ENCODE data around the gene SIGLEC6.

SIGLEC6 gene

GRCh38 chr19:51472607-51473006 lies 58.9 kb downstream of the SIGLEC6 start:
- DNase-seq, result no peak

- DNase-seq, result no peak
These were observed 59.9 kb downstream of the SIGLEC6 start for GRCh38 chr19:51471527-51471926.

GRCh38 chr19:51470966-51471365 lies 60.5 kb downstream of the SIGLEC6 start:
- DNase-seq, result no peak

- DNase-seq, result no peak
These were observed 61.8 kb downstream of the SIGLEC6 start for GRCh38 chr19:51469629-51470028.

GRCh38 chr19:51469162-51469561 lies 62.3 kb downstream of the SIGLEC6 start:
- DNase-seq, result no peak

GRCh38 chr19:51468545-51468920 lies 62.9 kb downstream of the SIGLEC6 start:
- no peak for DNase-seq

- no peak for DNase-seq
These were observed 63.5 kb downstream of the SIGLEC6 start for GRCh38 chr19:51467864-51468544.

Data from activated T-cell treated with anti-CD3 and anti-CD28 coated beads for 4 hours (primary cell).